ENCODE measurements around the gene ZSWIM1. TPM values are rescaled to one million over a fixed set of nuclear protein-coding genes. Genes with fewer than 3 reads are reported as not detected.

Gene ZSWIM1
- total and polyA plus RNA-seq, 2 of the 4 experiments (the other 2 are of a cell fraction): 4.2 to 10.0 TPM

GRCh38 chr20:45886590-45887345, 5.7 kb downstream of the ZSWIM1 start:
- ATAC-seq (ENCODE audit: low read depth): no peak
- Histone ChIP-seq H3K27me3 (ENCODE audit: control insufficient read depth, insufficient read depth, low read length) (no peaks in the 10 kb centered on the region), H3K9me3 (ENCODE audit: control insufficient read depth, insufficient read depth, low read length) (no peaks in the 10 kb centered on the region), H3K4ac (ENCODE audit: low read depth, low read length) (no peak overlapping the region), H3K27ac (ENCODE audit: insufficient read depth, low read length) (no peak overlapping the region), H3K9me1 (ENCODE audit: insufficient read depth, low read length) (peaks cover 4% of the 10 kb centered on the region), H2BK15ac (ENCODE audit: low read depth, low read length) (no peak overlapping the region), H4K8ac (ENCODE audit: low read depth in 2 of 2, low read length in 2 of 2) (no peak overlapping the region), H2BK120ac (ENCODE audit: low read depth, low read length) (no peak overlapping the region), H3K14ac (replicated peaks; ENCODE audit: low read depth, low read length) (no peak overlapping the region), H3K4me1 (ENCODE audit: control insufficient read depth, insufficient read depth, low read length) (peaks cover 2% of the 10 kb centered on the region; the same call in 1 of the 2 replicates), H3K36me3 (ENCODE audit: control insufficient read depth, insufficient read depth, low read length) (peaks cover 26% of the 10 kb centered on the region), H3K4me2 (ENCODE audit: low read depth, low read length) (no peak overlapping the region), H4K20me1 (ENCODE audit: insufficient read depth, low read length) (no peaks in the 10 kb centered on the region; the same call in 1 of the 2 replicates), H3K56ac (ENCODE audit: extremely low read depth, insufficient read depth, low read length) (no peak overlapping the region), H3K18ac (ENCODE audit: low read depth, low read length) (no peak overlapping the region), H2AK9ac (replicated peaks; ENCODE audit: low read depth, low read length, poor library complexity) (no peak overlapping the region), H3K9ac (ENCODE audit: low read depth, low read length) (no peak overlapping the region), H2AK5ac (ENCODE audit: low read depth, low read length) (no peak overlapping the region), H3K23ac (ENCODE audit: low read depth, low read length) (no peak overlapping the region), H2AFZ (replicated peaks; ENCODE audit: low read length, poor library complexity) (no peak overlapping the region), H4K5ac (ENCODE audit: low read depth, low read length) (no peak overlapping the region), H3K4me3 (ENCODE audit: insufficient read depth, low read depth, low read length) (no peak overlapping the region), H4K91ac (ENCODE audit: insufficient read depth, low read depth, low read length) (no peak overlapping the region), H2BK5ac (ENCODE audit: low read depth, low read length, poor library complexity, severe bottlenecking) (no peak overlapping the region), H3K79me1 (ENCODE audit: low read depth in 1 of 2, low read length in 2 of 2) (peaks cover 5 to 63% of the 10 kb centered on the region in 2 experiments; a peak in 3 of 4 replicates), H2BK20ac (ENCODE audit: low read depth, low read length) (no peak overlapping the region)
- intact Hi-C loops (cut with micrococcal nuclease): no loop called here
- BruUV-seq (replicated peaks): no TSS peak
- dilution Hi-C loops (cut with HindIII; ENCODE audit: low sequenced_read_pairs, unreplicated experiment): no loop called here
- in situ Hi-C loops (cut with MboI; ENCODE audit: low sequenced_read_pairs): no loop called here
- POLR2A ChIA-PET (ENCODE audit: unreplicated experiment): no interaction called here
- WGBS, 2 experiments (ENCODE audit: extremely low coverage in 2 of 2, insufficient read length in 1 of 2): 95% methylated on average over 8 of the region's 19 CpGs; no CpG with 5 or more reads in 1 of the 2 experiments
- CTCF ChIA-PET: no interaction called here
- DNase-seq: no peak
- TF ChIP-seq USF2 (IDR thresholded peaks at IDR 0.05; ENCODE audit: low read depth, low read length): no peak
- TF ChIP-seq BHLHE40 (IDR thresholded peaks at IDR 0.05; ENCODE audit: low read depth, low read length): no peak
- no peak for TF ChIP-seq CTCF (conservative IDR thresholded peaks at IDR 0.05; ENCODE audit: low read depth, low read length)
- TF ChIP-seq RCOR1 (IDR thresholded peaks at IDR 0.05; ENCODE audit: insufficient replicate concordance, low read length): no peak
- TF ChIP-seq, protein P1, sequence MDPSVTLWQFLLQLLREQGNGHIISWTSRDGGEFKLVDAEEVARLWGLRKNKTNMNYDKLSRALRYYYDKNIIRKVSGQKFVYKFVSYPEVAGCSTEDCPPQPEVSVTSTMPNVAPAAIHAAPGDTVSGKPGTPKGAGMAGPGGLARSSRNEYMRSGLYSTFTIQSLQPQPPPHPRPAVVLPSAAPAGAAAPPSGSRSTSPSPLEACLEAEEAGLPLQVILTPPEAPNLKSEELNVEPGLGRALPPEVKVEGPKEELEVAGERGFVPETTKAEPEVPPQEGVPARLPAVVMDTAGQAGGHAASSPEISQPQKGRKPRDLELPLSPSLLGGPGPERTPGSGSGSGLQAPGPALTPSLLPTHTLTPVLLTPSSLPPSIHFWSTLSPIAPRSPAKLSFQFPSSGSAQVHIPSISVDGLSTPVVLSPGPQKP (IDR thresholded peaks at IDR 0.05; ENCODE audit: borderline replicate concordance, low read depth, low read length): no peak
- TF ChIP-seq RAD21 (IDR thresholded peaks at IDR 0.05; ENCODE audit: low read length): no peak
- TF ChIP-seq NFE2L2 (IDR thresholded peaks at IDR 0.05; ENCODE audit: low read depth, low read length): no peak
